SK-N-SH (cell line): ENCODE data around the gene CDH4. TPM values are rescaled to one million over a fixed set of nuclear protein-coding genes. Genes with fewer than 3 reads are reported as not detected.

Source experiments
- CTCF ChIA-PET: fragments of 300-600, 350-600 bp; formaldehyde crosslinking; extraction: SDS; loops from one replicate; lab custom pipeline; 2021; lab: Yijun Ruan, JAX
- POLR2A ChIA-PET: fragments of 350-600 bp; sonication (Branson Sonifier 250); formaldehyde crosslinking; extraction: SDS; loops from one replicate; lab custom pipeline; 2020; ENCODE audit warnings: antibody characterized with exemption, inconsistent platforms; lab: Yijun Ruan, JAX
- DNase-seq: peaks from one replicate; pipeline ENCODE4 v3.0.0; 2012
- H2AFZ ChIP-seq: fragments of 200-600 bp; sonication (generic); 2 replicates; pipeline ENCODE4 v1.8.1; 2016; ENCODE audit warnings: antibody characterized with exemption, mild to moderate bottlenecking, low read depth
- H3F3A ChIP-seq: fragments of 200-600 bp; sonication (generic); replicated peaks from 2 replicates; pipeline ENCODE3; 2016; ENCODE audit warnings: antibody characterized with exemption, mild to moderate bottlenecking; ENCODE audit not compliant: insufficient read depth
- H3K27ac ChIP-seq, 2 experiments: fragments of 200-500 bp in 1 of 2; fragments of 200-600 bp in 1 of 2; sonication (Bioruptor generic) in 1 of 2; sonication (generic), shearing (Covaris generic) in 1 of 2; 2 replicates each; pipeline versions ENCODE4 v1.5.1 to v1.6.1; 2014 to 2016; ENCODE audit warnings: low read depth in 2 of 2, inconsistent platforms in 1 of 2, low read length in 1 of 2, mild to moderate bottlenecking in 1 of 2, mixed read lengths in 1 of 2
- H3K27me3 ChIP-seq: fragments of 200-600 bp; sonication (generic), shearing (Covaris generic); 2 replicates; pipeline ENCODE4 v1.6.1; 2016; ENCODE audit warnings: mixed run types; ENCODE audit not compliant: insufficient read depth
- H3K36me3 ChIP-seq, 2 experiments: fragments of 200-500 bp in 1 of 2; fragments of 200-600 bp in 1 of 2; sonication (Bioruptor generic) in 1 of 2; sonication (generic) in 1 of 2; replicated peaks in 1 of 2; 2 replicates each; pipeline versions ENCODE3 to v1.5.1; 2014 to 2016; ENCODE audit warnings: low read length in 1 of 2, mild to moderate bottlenecking in 1 of 2; ENCODE audit not compliant: insufficient read depth in 2 of 2, control insufficient read depth in 1 of 2
- H3K4me1 ChIP-seq, 2 experiments: fragments of 200-500 bp in 1 of 2; fragments of 200-600 bp in 1 of 2; sonication (Bioruptor generic) in 1 of 2; sonication (generic), shearing (Covaris generic) in 1 of 2; 2 replicates each; pipeline versions ENCODE4 v1.5.1 to v1.6.1; 2014 to 2016; ENCODE audit warnings: low read depth in 1 of 2, low read length in 1 of 2, mixed run types in 1 of 2; ENCODE audit not compliant: insufficient read depth in 2 of 2, control insufficient read depth in 1 of 2
- H3K4me2 ChIP-seq: fragments of 200-600 bp; sonication (generic), shearing (Covaris generic); 2 replicates; pipeline ENCODE4 v1.6.1; 2017; ENCODE audit warnings: mixed run types
- H3K4me3 ChIP-seq, 2 experiments: fragments of 200-500 bp in 1 of 2; fragments of 200-600 bp in 1 of 2; sonication (Bioruptor generic) in 1 of 2; sonication (generic), shearing (Covaris generic) in 1 of 2; 2 replicates each; pipeline versions ENCODE4 v1.5.1 to v1.8.1; 2014 to 2016; ENCODE audit warnings: low read depth in 2 of 2, inconsistent platforms in 1 of 2, low read length in 1 of 2, mild to moderate bottlenecking in 1 of 2, mixed read lengths in 1 of 2, moderate library complexity in 1 of 2
- H3K79me2 ChIP-seq: fragments of 200-600 bp; sonication (generic); 2 replicates; pipeline ENCODE4 v1.8.1; 2017; ENCODE audit warnings: mild to moderate bottlenecking; ENCODE audit not compliant: insufficient read depth
- H3K9ac ChIP-seq: fragments of 200-600 bp; sonication (generic); 2 replicates; pipeline ENCODE4 v1.6.1; 2017; ENCODE audit warnings: mixed run types
- H3K9me2 ChIP-seq: fragments of 200-600 bp; sonication (generic); 2 replicates; pipeline ENCODE4 v1.6.1; 2017; ENCODE audit warnings: mixed run types
- H3K9me3 ChIP-seq: fragments of 200-600 bp; sonication (generic); 2 replicates; pipeline ENCODE4 v1.6.1; 2017; ENCODE audit warnings: mixed run types, mild to moderate bottlenecking, moderate library complexity
- H4K20me1 ChIP-seq: fragments of 200-600 bp; sonication (generic); 2 replicates; pipeline ENCODE4 v1.6.1; 2017; ENCODE audit warnings: mild to moderate bottlenecking, mixed run types; ENCODE audit not compliant: insufficient read depth
- CHD2 ChIP-seq: fragments of 150-350 bp; IDR thresholded peaks from 2 replicates; pipeline ENCODE4 v1.6.1; 2018; ENCODE audit warnings: low read length; ENCODE audit not compliant: partially characterized antibody
- ELF1 ChIP-seq: IDR thresholded peaks from 2 replicates; pipeline ENCODE4 v1.4.0; 2012
- GABPA ChIP-seq: IDR thresholded peaks from 2 replicates; pipeline ENCODE4 v1.4.0; 2012; ENCODE audit warnings: low read depth, mild to moderate bottlenecking
- GATA2 ChIP-seq: sonication (generic); formaldehyde crosslinking; IDR thresholded peaks from 2 replicates; pipeline ENCODE4 v1.5.0; 2020; ENCODE audit warnings: mild to moderate bottlenecking, missing genetic modification reagents
- JUND ChIP-seq: IDR thresholded peaks from 2 replicates; pipeline ENCODE4 v1.4.0; 2012
- MEF2A ChIP-seq: IDR thresholded peaks from 2 replicates; pipeline ENCODE4 v1.4.0; 2012; ENCODE audit warnings: low read depth, borderline replicate concordance
- MXI1 ChIP-seq: IDR thresholded peaks from 2 replicates; pipeline ENCODE4 v1.6.1; 2012; ENCODE audit warnings: mild to moderate bottlenecking, low read depth, low read length, improper control_type of control experiment
- NFIC ChIP-seq: IDR thresholded peaks from 2 replicates; pipeline ENCODE4 v1.4.0; 2012; ENCODE audit warnings: borderline replicate concordance
- NRF1 ChIP-seq: IDR thresholded peaks from 2 replicates; pipeline ENCODE4 v1.6.1; 2012; ENCODE audit warnings: low read depth, mild to moderate bottlenecking, low read length
- RFX5 ChIP-seq: IDR thresholded peaks from 2 replicates; pipeline ENCODE4 v1.6.1; 2012; ENCODE audit warnings: mild to moderate bottlenecking, improper control_type of control experiment, low read length
- RXRA ChIP-seq: IDR thresholded peaks from 2 replicates; pipeline ENCODE4 v1.4.0; 2012; ENCODE audit warnings: low read depth, mild to moderate bottlenecking, borderline replicate concordance
- TAF1 ChIP-seq: IDR thresholded peaks from 2 replicates; pipeline ENCODE4 v1.6.1; 2012; ENCODE audit warnings: low read depth, mild to moderate bottlenecking, low read length, moderate library complexity, borderline replicate concordance
- YY1 ChIP-seq: IDR thresholded peaks from 2 replicates; pipeline ENCODE4 v1.4.0; 2012; ENCODE audit warnings: low read depth, mild to moderate bottlenecking
- WGBS: methylation state at CpG from one replicate; pipeline ENCODE4 v1.1.6; 2017; ENCODE audit warnings: low lambda C conversion rate; 5-methylcytosine and 5-hydroxymethylcytosine counted together
- polyA plus RNA-seq, 3 experiments: library from polyadenylated mRNA; depleted of rRNA; stranded (reverse); fragments of >200 nt; gene quantifications; 2 replicates each; pipeline ENCODE4 v1.2.3, GENCODE V29; 2012
- TF ChIP-seq, protein P1 (sequence below): IDR thresholded peaks from 2 replicates; pipeline ENCODE4 v1.4.0; 2012; ENCODE audit warnings: low read depth
- TF ChIP-seq, protein P2 (sequence below): IDR thresholded peaks from 2 replicates; pipeline ENCODE4 v1.4.0; 2012; ENCODE audit warnings: low read depth, borderline replicate concordance
- TF ChIP-seq, protein P3 (sequence below): IDR thresholded peaks from 2 replicates; pipeline ENCODE4 v1.4.0; 2012; ENCODE audit warnings: low read depth, borderline replicate concordance
- TF ChIP-seq, protein P4 (sequence below): fragments of 150-350 bp; IDR thresholded peaks from 2 replicates; pipeline ENCODE4 v1.6.1; 2016; ENCODE audit warnings: mild to moderate bottlenecking, low read depth, low read length
- TF ChIP-seq, protein P5 (sequence below): IDR thresholded peaks from 2 replicates; pipeline ENCODE4; 2012

CDH4 gene
- polyA plus RNA-seq, 1 of the 3 experiments (the other 2 are of a cell fraction): not detected

DNA sequence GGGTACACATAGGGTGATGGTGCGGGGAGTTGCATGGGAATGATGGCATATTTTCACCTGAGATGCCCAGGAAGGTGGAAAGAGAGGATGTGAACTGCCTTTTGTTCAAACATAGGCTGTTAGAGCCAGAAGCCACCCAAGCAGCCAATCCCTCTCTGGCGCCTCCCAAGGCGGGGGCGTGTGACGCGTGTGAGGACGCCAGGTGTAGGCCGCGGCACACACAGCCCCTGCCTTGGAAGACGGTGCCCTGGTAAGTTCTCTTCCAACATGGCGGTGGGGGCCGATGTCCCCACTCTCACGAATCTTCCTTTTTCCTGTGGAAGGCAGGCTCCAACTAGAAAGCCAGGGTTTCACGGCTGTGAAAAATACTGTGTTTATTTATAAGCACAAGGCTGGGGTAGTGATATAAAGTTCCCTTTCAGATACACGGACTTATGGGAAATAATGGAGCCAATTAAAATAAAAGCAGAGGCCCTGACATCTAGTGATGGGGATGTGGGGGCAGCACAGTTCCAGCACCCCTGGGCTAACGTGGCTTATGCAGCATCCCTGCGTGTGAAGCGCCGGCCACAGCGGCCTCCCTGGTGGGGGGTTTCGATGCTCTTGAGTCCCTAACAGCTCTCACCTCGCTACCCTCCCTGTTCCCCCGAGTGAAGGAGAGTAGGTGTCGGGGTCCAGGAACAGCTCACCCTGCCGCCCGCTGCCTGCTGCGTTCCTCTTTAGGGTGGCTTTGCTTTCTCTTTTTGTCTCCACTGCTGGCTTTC, 28.3 kb downstream of the CDH4 start:
- ChIA-PET CTCF (interaction anchor here (0.6 kb wide), 1 partner anchor 17 kb away, joined by 3 read pairs; no protein-coding TSS in a partner anchor), POLR2A (no interaction called here)
- H3K9me2 ChIP-seq: no peaks in the 10 kb centered on the region
- H3K79me2 ChIP-seq: no peaks in the 10 kb centered on the region
- DNase-seq: no peak
- H3K9me3 ChIP-seq: no peaks in the 10 kb centered on the region
- no peaks in the 10 kb centered on the region for H4K20me1 ChIP-seq
- WGBS: 71% methylated on average over 24 of the region's 27 CpGs
- no peaks in the 10 kb centered on the region for H3K36me3 ChIP-seq
- H3K27ac ChIP-seq: no peak overlapping the region
- no peaks in the 10 kb centered on the region for H3K4me1 ChIP-seq
- H2AFZ ChIP-seq: no peak overlapping the region
- H3K4me2 ChIP-seq: no peak overlapping the region
- H3K9ac ChIP-seq: no peak overlapping the region
- H3K4me3 ChIP-seq: no peak overlapping the region
- H3F3A ChIP-seq: peaks cover 2% of the 10 kb centered on the region
- no peak for TF ChIP-seq ELF1
- no peak for TF ChIP-seq CHD2
- TF ChIP-seq YY1: no peak
- no peak for TF ChIP-seq NRF1
- TF ChIP-seq, protein P1, sequence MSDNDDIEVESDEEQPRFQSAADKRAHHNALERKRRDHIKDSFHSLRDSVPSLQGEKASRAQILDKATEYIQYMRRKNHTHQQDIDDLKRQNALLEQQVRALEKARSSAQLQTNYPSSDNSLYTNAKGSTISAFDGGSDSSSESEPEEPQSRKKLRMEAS: no peak
- TF ChIP-seq GABPA: no peak
- TF ChIP-seq, protein P2, sequence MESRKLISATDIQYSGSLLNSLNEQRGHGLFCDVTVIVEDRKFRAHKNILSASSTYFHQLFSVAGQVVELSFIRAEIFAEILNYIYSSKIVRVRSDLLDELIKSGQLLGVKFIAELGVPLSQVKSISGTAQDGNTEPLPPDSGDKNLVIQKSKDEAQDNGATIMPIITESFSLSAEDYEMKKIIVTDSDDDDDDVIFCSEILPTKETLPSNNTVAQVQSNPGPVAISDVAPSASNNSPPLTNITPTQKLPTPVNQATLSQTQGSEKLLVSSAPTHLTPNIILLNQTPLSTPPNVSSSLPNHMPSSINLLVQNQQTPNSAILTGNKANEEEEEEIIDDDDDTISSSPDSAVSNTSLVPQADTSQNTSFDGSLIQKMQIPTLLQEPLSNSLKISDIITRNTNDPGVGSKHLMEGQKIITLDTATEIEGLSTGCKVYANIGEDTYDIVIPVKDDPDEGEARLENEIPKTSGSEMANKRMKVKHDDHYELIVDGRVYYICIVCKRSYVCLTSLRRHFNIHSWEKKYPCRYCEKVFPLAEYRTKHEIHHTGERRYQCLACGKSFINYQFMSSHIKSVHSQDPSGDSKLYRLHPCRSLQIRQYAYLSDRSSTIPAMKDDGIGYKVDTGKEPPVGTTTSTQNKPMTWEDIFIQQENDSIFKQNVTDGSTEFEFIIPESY: no peak
- no peak for TF ChIP-seq MEF2A
- TF ChIP-seq JUND: no peak
- no peak for TF ChIP-seq RXRA
- no peak for TF ChIP-seq RFX5
- TF ChIP-seq TAF1: no peak
- TF ChIP-seq, protein P3, sequence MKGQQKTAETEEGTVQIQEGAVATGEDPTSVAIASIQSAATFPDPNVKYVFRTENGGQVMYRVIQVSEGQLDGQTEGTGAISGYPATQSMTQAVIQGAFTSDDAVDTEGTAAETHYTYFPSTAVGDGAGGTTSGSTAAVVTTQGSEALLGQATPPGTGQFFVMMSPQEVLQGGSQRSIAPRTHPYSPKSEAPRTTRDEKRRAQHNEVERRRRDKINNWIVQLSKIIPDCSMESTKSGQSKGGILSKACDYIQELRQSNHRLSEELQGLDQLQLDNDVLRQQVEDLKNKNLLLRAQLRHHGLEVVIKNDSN: no peak
- no peak for TF ChIP-seq MXI1
- no peak for TF ChIP-seq NFIC
- TF ChIP-seq, protein P4, sequence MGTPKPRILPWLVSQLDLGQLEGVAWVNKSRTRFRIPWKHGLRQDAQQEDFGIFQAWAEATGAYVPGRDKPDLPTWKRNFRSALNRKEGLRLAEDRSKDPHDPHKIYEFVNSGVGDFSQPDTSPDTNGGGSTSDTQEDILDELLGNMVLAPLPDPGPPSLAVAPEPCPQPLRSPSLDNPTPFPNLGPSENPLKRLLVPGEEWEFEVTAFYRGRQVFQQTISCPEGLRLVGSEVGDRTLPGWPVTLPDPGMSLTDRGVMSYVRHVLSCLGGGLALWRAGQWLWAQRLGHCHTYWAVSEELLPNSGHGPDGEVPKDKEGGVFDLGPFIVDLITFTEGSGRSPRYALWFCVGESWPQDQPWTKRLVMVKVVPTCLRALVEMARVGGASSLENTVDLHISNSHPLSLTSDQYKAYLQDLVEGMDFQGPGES: no peak
- no peak for TF ChIP-seq GATA2 (CRISPR knock-in tag)
- TF ChIP-seq, protein P5, sequence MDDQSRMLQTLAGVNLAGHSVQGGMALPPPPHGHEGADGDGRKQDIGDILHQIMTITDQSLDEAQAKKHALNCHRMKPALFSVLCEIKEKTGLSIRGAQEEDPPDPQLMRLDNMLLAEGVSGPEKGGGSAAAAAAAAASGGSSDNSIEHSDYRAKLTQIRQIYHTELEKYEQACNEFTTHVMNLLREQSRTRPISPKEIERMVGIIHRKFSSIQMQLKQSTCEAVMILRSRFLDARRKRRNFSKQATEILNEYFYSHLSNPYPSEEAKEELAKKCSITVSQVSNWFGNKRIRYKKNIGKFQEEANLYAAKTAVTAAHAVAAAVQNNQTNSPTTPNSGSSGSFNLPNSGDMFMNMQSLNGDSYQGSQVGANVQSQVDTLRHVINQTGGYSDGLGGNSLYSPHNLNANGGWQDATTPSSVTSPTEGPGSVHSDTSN: no peak
- H3K27me3 ChIP-seq: no peaks in the 10 kb centered on the region
